Cardiac atrium fibroblast (primary cell): ENCODE data around the gene LRRC66. TPM values are rescaled to one million over a fixed set of nuclear protein-coding genes. Genes with fewer than 3 reads are reported as not detected.

ENCODE experiments used
- total RNA-seq: library from RNA; depleted of rRNA; stranded (reverse); fragments of >200 nt; gene quantifications from 2 replicates; pipeline ENCODE4 v1.2.3, GENCODE V29; 2015

The LRRC66 gene
- 0.18 and 0.32 TPM in 2 replicates for total RNA-seq

DNA sequence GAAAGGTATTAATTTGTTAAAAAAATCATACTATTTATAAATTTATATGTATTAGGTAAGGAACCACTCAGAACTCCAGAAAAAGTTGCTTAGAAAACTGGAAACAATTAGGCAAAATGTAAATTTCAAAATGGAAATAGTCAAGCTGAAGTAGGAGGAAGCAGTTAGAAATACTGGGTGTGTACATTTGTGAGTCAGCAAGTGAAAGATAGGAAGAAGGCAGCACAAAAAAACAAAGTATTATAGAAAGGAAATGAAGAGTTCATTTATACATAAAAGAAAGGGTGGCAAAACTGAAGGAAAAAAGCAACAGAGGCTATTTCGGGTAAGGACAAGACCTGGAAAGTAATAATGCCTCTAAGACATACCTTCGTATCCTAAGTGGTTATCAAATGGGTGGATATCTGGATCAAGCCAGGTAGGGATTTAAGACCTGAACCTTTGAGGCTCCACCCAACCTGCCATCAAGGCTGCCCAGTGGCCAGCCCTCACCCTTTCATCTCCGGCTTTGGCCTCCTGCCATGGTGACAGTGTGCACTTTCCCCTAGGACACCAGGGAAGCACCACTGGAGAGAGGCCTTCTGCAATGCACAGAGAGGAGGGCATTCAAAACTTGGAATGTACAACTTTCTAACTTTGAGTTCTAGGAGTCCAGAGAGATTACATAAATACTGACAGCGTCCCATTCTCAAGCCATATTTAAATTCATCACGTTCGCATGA is at the start of gene LRRC66:
LRRC66 (minus strand) TSS at position 428 of the 722 bp plus-strand sequence. CDS start 2,750 bp downstream, outside the sequence.

GRCh38 chr4:52051213-52051614 is 31.1 kb upstream of the LRRC66 start, which contains the start of gene SPATA18:
TSS of gene SPATA18 (plus strand) at chr4:52051304. CDS start at chr4:52051705, 401 bp downstream.

DNA sequence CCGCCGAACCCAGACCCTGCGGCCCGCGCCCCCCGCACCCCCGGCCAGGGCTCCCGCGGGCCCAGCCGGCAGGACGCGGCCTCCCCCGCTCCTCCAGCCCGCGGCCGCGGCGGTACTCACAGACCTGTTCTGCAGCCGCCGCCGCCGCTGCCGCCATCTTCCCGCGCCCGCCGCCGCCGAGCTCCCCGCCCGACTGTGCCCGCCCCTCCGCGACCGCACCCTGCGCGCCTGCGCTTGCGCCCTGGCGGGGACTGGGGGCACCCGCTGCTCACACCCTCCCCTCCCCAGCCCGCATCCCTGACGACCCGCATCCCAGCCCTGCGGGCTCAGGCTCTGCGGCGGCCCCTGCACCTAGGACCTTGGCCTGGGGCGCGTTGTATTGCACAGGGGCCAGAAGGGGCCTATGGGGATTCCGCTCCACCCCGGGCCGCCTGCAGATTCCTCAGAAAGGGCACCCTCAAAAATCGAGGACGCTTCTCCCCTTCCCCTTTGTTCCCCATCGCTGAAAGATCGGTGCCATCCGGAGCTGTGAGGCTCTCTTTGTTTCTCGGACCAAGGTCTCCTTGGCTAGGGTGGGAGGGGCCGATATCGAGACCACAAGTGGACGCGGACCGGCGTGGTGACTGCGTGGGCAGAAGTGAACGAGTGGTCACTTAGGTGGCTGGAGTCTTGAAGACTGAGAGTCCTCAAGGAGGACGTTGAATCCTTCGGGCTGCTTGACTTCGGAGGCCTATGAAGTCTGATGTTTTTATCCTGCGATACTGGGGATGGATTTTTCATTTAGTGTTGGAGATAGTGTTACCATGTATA is 18.1 kb upstream of the LRRC66 start, which contains the start of gene SGCB:
SGCB (minus strand) TSS at position 197 of the 810 bp plus-strand sequence; CDS start at position 157, 40 bp downstream.

Other genes starting within 250 kb of the LRRC66 start
- 17.9 and 29.2 TPM in 2 replicates for gene DCUN1D4, start 177.2 kb downstream of the LRRC66 start, total RNA-seq
- gene SGCB, start 17.9 kb upstream of the LRRC66 start, total RNA-seq, result 18.4 and 21.2 TPM in 2 replicates
- gene SPATA18, start 30.9 kb upstream of the LRRC66 start, total RNA-seq, result 0.54 and 3.7 TPM in 2 replicates